Right lobe of liver (tissue), 4 donors: ENCODE results near the gene PPP3R1.

Experiments
- POLR2A ChIP-seq: fragments of 450-650 bp; IDR thresholded peaks from one replicate; pipeline ENCODE4 v1.6.1; 2017; ENCODE audit warnings: antibody characterized with exemption, mild to moderate bottlenecking
- TF ChIP-seq, protein P1 (sequence below), 4 donors: fragments of 200-600 bp in 3 of 4; fragments of 450-650 bp in 1 of 4; IDR thresholded peaks; one replicate each; pipeline versions ENCODE4 v1.5.1 to v1.8.0; 2016 to 2022; ENCODE audit warnings: antibody characterized with exemption in 4 of 4, mild to moderate bottlenecking in 2 of 4
- donor health status: DM: no; HTN: no; CAD: no.
- donor health status: DM: no; HTN: no; CAD: no.
- donor health status: DM: no; HTN: yes; CAD: no.

GRCh38 chr2:68163641-68164040 is 88.7 kb downstream of the PPP3R1 start:
- no peak for TF ChIP-seq POLR2A
- TF ChIP-seq, protein P1, sequence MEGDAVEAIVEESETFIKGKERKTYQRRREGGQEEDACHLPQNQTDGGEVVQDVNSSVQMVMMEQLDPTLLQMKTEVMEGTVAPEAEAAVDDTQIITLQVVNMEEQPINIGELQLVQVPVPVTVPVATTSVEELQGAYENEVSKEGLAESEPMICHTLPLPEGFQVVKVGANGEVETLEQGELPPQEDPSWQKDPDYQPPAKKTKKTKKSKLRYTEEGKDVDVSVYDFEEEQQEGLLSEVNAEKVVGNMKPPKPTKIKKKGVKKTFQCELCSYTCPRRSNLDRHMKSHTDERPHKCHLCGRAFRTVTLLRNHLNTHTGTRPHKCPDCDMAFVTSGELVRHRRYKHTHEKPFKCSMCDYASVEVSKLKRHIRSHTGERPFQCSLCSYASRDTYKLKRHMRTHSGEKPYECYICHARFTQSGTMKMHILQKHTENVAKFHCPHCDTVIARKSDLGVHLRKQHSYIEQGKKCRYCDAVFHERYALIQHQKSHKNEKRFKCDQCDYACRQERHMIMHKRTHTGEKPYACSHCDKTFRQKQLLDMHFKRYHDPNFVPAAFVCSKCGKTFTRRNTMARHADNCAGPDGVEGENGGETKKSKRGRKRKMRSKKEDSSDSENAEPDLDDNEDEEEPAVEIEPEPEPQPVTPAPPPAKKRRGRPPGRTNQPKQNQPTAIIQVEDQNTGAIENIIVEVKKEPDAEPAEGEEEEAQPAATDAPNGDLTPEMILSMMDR (IDR thresholded peaks at IDR 0.05): no peak
